IMR-90 (cell line): Measurements from ENCODE around the gene SLC66A3. TPM values are rescaled to one million over a fixed set of nuclear protein-coding genes. Genes with fewer than 3 reads are reported as not detected.

Source experiments
- ATAC-seq: fragments of 200-7000 bp; cut with Tn5 transposase; 2 replicates; pipeline ENCODE4 v1.9.1; 2020; ENCODE audit warnings: low read depth, mild to moderate bottlenecking, moderate library complexity
- BruUV-seq: library from RNA; stranded (reverse); fragments of 400-500 nt; replicated peaks from 2 replicates; lab custom pipeline; 2021; lab: Mats Ljungman, UMichigan
- CTCF ChIA-PET: fragments of 300-600 bp; formaldehyde crosslinking; extraction: SDS; loops from one replicate; lab custom pipeline; 2021; ENCODE audit warnings: antibody characterized with exemption; lab: Yijun Ruan, JAX
- POLR2A ChIA-PET: fragments of 300-600 bp; sonication (Branson Sonifier 250); formaldehyde crosslinking; loops from one replicate; lab custom pipeline; 2022; ENCODE audit warnings: antibody characterized with exemption; ENCODE audit not compliant: unreplicated experiment; lab: Charles Lee
- DNase-seq: peaks from one replicate; pipeline ENCODE4 v3.0.0; 2013
- H2AFZ ChIP-seq: replicated peaks from 2 replicates; pipeline ENCODE3; 2013; ENCODE audit warnings: low read length, mild to moderate bottlenecking; ENCODE audit not compliant: poor library complexity
- H2AK5ac ChIP-seq: 2 replicates; pipeline ENCODE4 v1.6.1; 2013; ENCODE audit warnings: low read depth, low read length, inconsistent platforms
- H2AK9ac ChIP-seq: replicated peaks from 2 replicates; pipeline ENCODE3; 2013; ENCODE audit warnings: mild to moderate bottlenecking, low read depth, low read length, moderate library complexity; ENCODE audit not compliant: poor library complexity
- H2BK120ac ChIP-seq: 2 replicates; pipeline ENCODE4 v1.6.1; 2013; ENCODE audit warnings: low read depth, low read length, inconsistent platforms
- H2BK15ac ChIP-seq: 3 replicates; pipeline ENCODE4 v1.6.1; 2013; ENCODE audit warnings: low read depth, low read length, inconsistent platforms
- H2BK20ac ChIP-seq: 2 replicates; pipeline ENCODE4 v1.6.1; 2013; ENCODE audit warnings: low read depth, mild to moderate bottlenecking, inconsistent platforms, low read length, moderate library complexity
- H2BK5ac ChIP-seq: 2 replicates; pipeline ENCODE4 v1.6.1; 2013; ENCODE audit warnings: mild to moderate bottlenecking, low read depth, low read length, inconsistent platforms; ENCODE audit not compliant: poor library complexity, severe bottlenecking
- H3K14ac ChIP-seq: replicated peaks from 2 replicates; pipeline ENCODE4 v1.6.1; 2013; ENCODE audit warnings: low read depth, low read length, inconsistent platforms
- H3K18ac ChIP-seq: 2 replicates; pipeline ENCODE4 v1.6.1; 2013; ENCODE audit warnings: low read depth, low read length, control low read depth
- H3K23ac ChIP-seq: 2 replicates; pipeline ENCODE4 v1.6.1; 2013; ENCODE audit warnings: low read depth, low read length, inconsistent platforms
- H3K27ac ChIP-seq: 2 replicates; pipeline ENCODE4 v1.5.1; 2013; ENCODE audit warnings: mild to moderate bottlenecking, control low read depth, low read length; ENCODE audit not compliant: insufficient read depth
- H3K27me3 ChIP-seq: 2 replicates; pipeline ENCODE4 v1.6.1; 2013; ENCODE audit warnings: low read length; ENCODE audit not compliant: control insufficient read depth, insufficient read depth
- H3K36me3 ChIP-seq: 2 replicates; pipeline ENCODE4 v1.6.1; 2013; ENCODE audit warnings: low read length, mixed read lengths; ENCODE audit not compliant: control insufficient read depth, insufficient read depth
- H3K4ac ChIP-seq: 2 replicates; pipeline ENCODE4 v1.6.1; 2013; ENCODE audit warnings: low read depth, low read length, inconsistent platforms
- H3K4me1 ChIP-seq: 2 replicates; pipeline ENCODE4 v1.6.1; 2013; ENCODE audit warnings: low read length, mixed read lengths; ENCODE audit not compliant: control insufficient read depth, insufficient read depth
- H3K4me2 ChIP-seq: 2 replicates; pipeline ENCODE4 v1.6.1; 2013; ENCODE audit warnings: low read depth, mild to moderate bottlenecking, control low read depth, low read length, moderate library complexity
- H3K4me3 ChIP-seq: 2 replicates; pipeline ENCODE4 v1.5.1; 2013; ENCODE audit warnings: low read depth, mild to moderate bottlenecking, control low read depth, low read length, moderate library complexity; ENCODE audit not compliant: insufficient read depth
- H3K56ac ChIP-seq: 2 replicates; pipeline ENCODE4 v1.6.1; 2013; ENCODE audit warnings: low read length, inconsistent platforms; ENCODE audit not compliant: insufficient read depth; ENCODE audit errors: extremely low read depth
- H3K79me1 ChIP-seq, 2 experiments: 2 replicates each; pipeline ENCODE4 v1.6.1; 2013; ENCODE audit warnings: low read length in 2 of 2, inconsistent platforms in 1 of 2, low read depth in 1 of 2
- H3K9ac ChIP-seq: 2 replicates; pipeline ENCODE4 v1.6.1; 2013; ENCODE audit warnings: low read depth, low read length, control low read depth
- H3K9me1 ChIP-seq: 2 replicates; pipeline ENCODE4 v1.6.1; 2013; ENCODE audit warnings: low read length, inconsistent platforms; ENCODE audit not compliant: insufficient read depth
- H3K9me3 ChIP-seq: 2 replicates; pipeline ENCODE4 v1.6.1; 2013; ENCODE audit warnings: low read length; ENCODE audit not compliant: control insufficient read depth, insufficient read depth
- H4K20me1 ChIP-seq: 2 replicates; pipeline ENCODE4 v1.6.1; 2013; ENCODE audit warnings: low read length, inconsistent platforms; ENCODE audit not compliant: insufficient read depth
- H4K5ac ChIP-seq: 2 replicates; pipeline ENCODE4 v1.6.1; 2013; ENCODE audit warnings: mild to moderate bottlenecking, low read depth, low read length, control low read depth
- H4K8ac ChIP-seq, 2 experiments: 2 replicates each; pipeline ENCODE4 v1.6.1; 2013; ENCODE audit warnings: low read depth in 2 of 2, low read length in 2 of 2, control low read depth in 1 of 2, inconsistent platforms in 1 of 2
- H4K91ac ChIP-seq: 2 replicates; pipeline ENCODE4 v1.6.1; 2013; ENCODE audit warnings: low read depth, low read length, inconsistent platforms; ENCODE audit not compliant: insufficient read depth
- BHLHE40 ChIP-seq: fragments of 150-350 bp; IDR thresholded peaks from 2 replicates; pipeline ENCODE4 v1.6.1; 2016; ENCODE audit warnings: mild to moderate bottlenecking, low read depth, low read length
- CEBPB ChIP-seq: IDR thresholded peaks from 2 replicates; pipeline ENCODE4 v1.6.1; 2012; ENCODE audit warnings: low read depth, low read length, improper control_type of control experiment
- WGBS, 2 experiments: methylation state at CpG; one replicate each; pipeline versions ENCODE4 v1.1.5 to v1.1.7; 2013; ENCODE audit warnings: missing lambda C conversion rate in 2 of 2; ENCODE audit not compliant: insufficient read length in 1 of 2; ENCODE audit errors: extremely low coverage in 2 of 2; 5-methylcytosine and 5-hydroxymethylcytosine counted together
- dilution Hi-C: fragments of 300-500 bp; cut with HindIII; formaldehyde crosslinking; loops from one replicate; pipeline ENCODE4 v1.14.3; 2018; ENCODE audit warnings: low sequenced_read_pairs; ENCODE audit not compliant: unreplicated experiment
- in situ Hi-C: fragments of 300-500 bp; cut with MboI; formaldehyde crosslinking; loops from 3 replicates; pipeline ENCODE4 v1.14.3; 2019; ENCODE audit warnings: low sequenced_read_pairs, inconsistent platforms, mixed read lengths
- intact Hi-C: fragments of 100-400 bp; cut with micrococcal nuclease; formaldehyde crosslinking; loops from 2 replicates; pipeline ENCODE4 v1.10.0; 2022
- polyA plus RNA-seq, 3 experiments: library from polyadenylated mRNA; depleted of rRNA; stranded (reverse); fragments of >200 nt; gene quantifications; 2 replicates each; pipeline ENCODE4 v1.2.3, GENCODE V29; 2012; ENCODE audit warnings: low replicate concordance in 1 of 3
- total RNA-seq: library from RNA; depleted of rRNA; stranded (reverse); fragments of >200 nt; gene quantifications from 2 replicates; pipeline ENCODE4 v1.2.3, GENCODE V29; 2012

The SLC66A3 gene
- total and polyA plus RNA-seq, 2 of the 4 experiments (the other 2 are of a cell fraction), result 18.1 to 25.2 TPM

DNA sequence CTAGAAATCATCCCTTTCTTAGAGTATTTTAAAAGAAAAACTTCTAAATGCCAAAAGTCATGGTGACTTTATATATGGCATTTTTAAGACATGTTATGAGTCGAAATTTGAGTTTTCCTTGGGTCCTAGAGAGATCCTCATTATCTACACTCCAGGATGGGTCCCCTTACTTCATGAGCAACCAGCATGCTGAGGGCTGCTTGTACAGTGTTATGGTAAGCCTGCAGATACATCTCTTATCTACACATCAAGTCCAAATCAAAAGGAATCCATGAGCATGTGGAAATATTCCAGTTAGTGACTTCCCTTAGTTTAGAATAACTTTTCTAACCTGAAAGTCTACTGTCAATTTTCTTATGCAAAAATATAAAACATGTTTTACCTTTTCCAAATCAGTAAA, 58.7 kb downstream of the SLC66A3 start:
- Histone ChIP-seq H4K20me1 (peaks cover 4% of the 10 kb centered on the region), H3K14ac (no peak overlapping the region), H3K36me3 (peaks cover 26% of the 10 kb centered on the region), H3K27me3 (no peaks in the 10 kb centered on the region), H3K56ac (no peak overlapping the region), H2AK5ac (no peak overlapping the region), H2AK9ac (no peak overlapping the region), H3K27ac (no peak overlapping the region), H2BK20ac (no peak overlapping the region), H3K4me3 (no peak overlapping the region), H3K4me2 (no peak overlapping the region), H3K9me3 (no peaks in the 10 kb centered on the region), H3K79me1 (peaks cover 0 to 16% of the 10 kb centered on the region in 2 experiments; a peak in 2 of 4 replicates), H3K4ac (no peak overlapping the region), H3K9ac (no peak overlapping the region), H2BK15ac (no peak overlapping the region), H3K9me1 (no peaks in the 10 kb centered on the region), H3K18ac (no peak overlapping the region), H2BK5ac (no peak overlapping the region), H4K8ac (no peak overlapping the region), H3K4me1 (no peaks in the 10 kb centered on the region), H3K23ac (no peak overlapping the region), H2BK120ac (no peak overlapping the region), H4K91ac (no peak overlapping the region), H4K5ac (no peak overlapping the region), H2AFZ (no peak overlapping the region)
- no peak for DNase-seq
- in situ Hi-C loops (no loop called here), dilution Hi-C loops (no loop called here), intact Hi-C loops (no loop called here)
- BruUV-seq, result no TSS peak
- ATAC-seq, result no peak
- CTCF ChIA-PET, result no interaction called here
- TF ChIP-seq BHLHE40, result no peak
- no peak for TF ChIP-seq CEBPB
- WGBS, 2 experiments, result no CpG with 5 or more reads among the region's 1 CpG
- POLR2A ChIA-PET, result no interaction called here
